Peyer's patch (tissue), 4 donors: Measurements from ENCODE around the gene MAGI2.

ENCODE experiments used
- POLR2A ChIP-seq, 2 donors: fragments of 450-650 bp; IDR thresholded peaks; one replicate each; pipeline ENCODE4 v1.5.1; 2017; ENCODE audit warnings: antibody characterized with exemption in 2 of 2, mild to moderate bottlenecking in 2 of 2, moderate library complexity in 2 of 2
- TF ChIP-seq, protein P1 (sequence below), 6 experiments: fragments of 450-650 bp in 4 of 6; fragments of 200-600 bp in 2 of 6; sonication (generic) in 1 of 6; IDR thresholded peaks; one replicate each; pipeline ENCODE4 v1.5.1; 2017 to 2019; ENCODE audit warnings: antibody characterized with exemption in 6 of 6, mild to moderate bottlenecking in 3 of 6, moderate library complexity in 1 of 6

GRCh38 chr7:78130446-78131215, 1322.8 kb downstream of the MAGI2 start:
- TF ChIP-seq, protein P1, sequence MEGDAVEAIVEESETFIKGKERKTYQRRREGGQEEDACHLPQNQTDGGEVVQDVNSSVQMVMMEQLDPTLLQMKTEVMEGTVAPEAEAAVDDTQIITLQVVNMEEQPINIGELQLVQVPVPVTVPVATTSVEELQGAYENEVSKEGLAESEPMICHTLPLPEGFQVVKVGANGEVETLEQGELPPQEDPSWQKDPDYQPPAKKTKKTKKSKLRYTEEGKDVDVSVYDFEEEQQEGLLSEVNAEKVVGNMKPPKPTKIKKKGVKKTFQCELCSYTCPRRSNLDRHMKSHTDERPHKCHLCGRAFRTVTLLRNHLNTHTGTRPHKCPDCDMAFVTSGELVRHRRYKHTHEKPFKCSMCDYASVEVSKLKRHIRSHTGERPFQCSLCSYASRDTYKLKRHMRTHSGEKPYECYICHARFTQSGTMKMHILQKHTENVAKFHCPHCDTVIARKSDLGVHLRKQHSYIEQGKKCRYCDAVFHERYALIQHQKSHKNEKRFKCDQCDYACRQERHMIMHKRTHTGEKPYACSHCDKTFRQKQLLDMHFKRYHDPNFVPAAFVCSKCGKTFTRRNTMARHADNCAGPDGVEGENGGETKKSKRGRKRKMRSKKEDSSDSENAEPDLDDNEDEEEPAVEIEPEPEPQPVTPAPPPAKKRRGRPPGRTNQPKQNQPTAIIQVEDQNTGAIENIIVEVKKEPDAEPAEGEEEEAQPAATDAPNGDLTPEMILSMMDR (IDR thresholded peaks at IDR 0.05), result no peak
- no peak for TF ChIP-seq POLR2A (IDR thresholded peaks at IDR 0.05)
